ENCODE measurements around the gene URB1.

DNA sequence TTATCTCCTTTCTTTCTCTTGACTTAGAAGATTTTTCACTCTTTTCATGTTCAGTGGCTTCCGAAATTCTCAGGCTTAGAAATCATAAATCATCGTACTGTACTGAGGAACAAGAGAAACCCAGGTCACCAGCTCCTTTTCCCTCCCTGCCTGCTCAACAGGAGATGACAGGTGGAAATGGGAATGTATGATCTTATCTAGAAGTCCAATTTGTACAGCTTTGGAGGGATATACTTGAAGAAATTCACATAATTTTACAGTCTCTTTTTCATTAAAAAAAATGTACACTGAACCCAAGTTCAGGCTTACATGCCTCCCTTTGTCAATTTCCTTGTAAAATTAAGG lies 31.4 kb upstream of the URB1 start:
- TF ChIP-seq CTCF (IDR thresholded peaks at IDR 0.05): no peak
- no peak for TF ChIP-seq POLR2A (IDR thresholded peaks at IDR 0.05)

All from Peyer's patch (tissue), 4 donors.